Caki2 (cell line): ENCODE measurements around the gene HERC2. TPM values are rescaled to one million over a fixed set of nuclear protein-coding genes. Genes with fewer than 3 reads are reported as not detected.
"Not testable (repeated sequence)": the region's sequence is repeated elsewhere in the genome, so short reads cannot be mapped to it uniquely, and the experiment has no call there.

Experiments
- DNase-seq: peaks from one replicate; pipeline ENCODE4 v3.0.0-alpha.2; 2015; ENCODE audit warnings: low read depth
- in situ Hi-C: cut with HindIII; loops from 2 replicates; pipeline ENCODE4 v1.10.0; 2016; ENCODE audit warnings: low sequenced_read_pairs, low pct_unique_long_range_greater_than_20kb, mixed read lengths
- total RNA-seq: library from RNA; depleted of rRNA; stranded (reverse); fragments of >200 nt; shearing (Covaris generic); gene quantifications from 2 replicates; pipeline ENCODE4 v1.2.3, GENCODE V29; 2014; ENCODE audit warnings: low replicate concordance

Gene HERC2
- total RNA-seq, 1 experiment from 2014 or later = 33.5 TPM

DNA sequence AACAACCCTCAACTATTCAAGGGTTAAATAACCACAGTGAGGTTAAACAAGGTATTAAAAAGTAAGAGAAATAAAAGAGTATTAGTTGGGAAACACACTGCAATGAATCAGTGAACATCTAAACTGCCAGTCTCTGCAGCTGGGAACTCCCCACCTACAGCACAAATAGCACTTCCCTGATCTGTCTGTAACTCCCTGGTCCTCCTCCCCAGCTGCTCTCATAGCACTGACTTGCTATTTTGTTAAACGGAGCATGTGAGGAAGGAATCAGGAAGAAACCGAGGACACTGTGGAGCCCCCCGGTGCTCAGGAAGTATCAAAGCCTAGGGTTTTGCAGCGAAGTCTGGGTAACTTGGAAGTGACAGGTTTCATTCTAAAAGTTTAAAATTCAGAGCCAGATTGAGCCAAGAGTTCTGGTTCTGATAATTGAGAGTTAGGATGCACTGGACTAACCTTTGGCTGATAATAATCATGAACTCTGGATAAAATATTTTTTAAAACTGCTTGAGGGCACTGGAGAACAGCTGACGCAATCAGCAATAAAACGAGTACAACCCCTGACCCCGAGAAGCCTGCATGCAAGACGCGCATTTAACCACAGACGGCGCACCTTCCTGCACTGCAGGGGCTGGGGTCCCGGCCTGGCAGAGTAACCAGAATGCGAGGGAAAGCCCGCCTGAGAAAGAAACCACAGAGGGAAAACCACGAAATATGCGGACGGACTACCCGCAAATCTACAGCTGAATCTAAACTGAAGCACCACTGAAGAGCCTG lies 118.7 kb downstream of the HERC2 start:
- DNase-seq = not testable (repeated sequence)

DNA sequence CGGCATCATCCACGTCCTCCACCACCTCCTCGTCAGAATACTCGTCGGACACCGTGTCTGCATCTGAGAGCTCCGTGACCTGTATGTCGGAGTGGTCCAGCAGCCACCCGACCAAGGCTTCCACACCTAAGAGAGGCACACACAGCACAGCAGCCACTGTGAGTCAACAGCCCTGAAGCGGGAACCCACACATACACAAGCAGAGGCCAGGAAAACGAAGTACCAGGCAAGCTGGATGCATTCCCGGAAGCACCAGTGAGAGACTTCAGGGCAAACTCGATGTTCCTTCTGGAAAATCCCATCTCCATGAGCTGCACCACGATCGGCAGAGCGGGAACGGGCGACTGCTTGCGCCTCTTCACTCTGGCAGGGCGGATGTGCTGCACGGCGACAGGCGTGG lies 119.9 kb downstream of the HERC2 start:
- in situ Hi-C loops, DNase-seq: not testable (repeated sequence)

More for the DNA sequence above, 118.7 kb downstream of the HERC2 start:
- in situ Hi-C loops = not testable (repeated sequence)

DNA sequence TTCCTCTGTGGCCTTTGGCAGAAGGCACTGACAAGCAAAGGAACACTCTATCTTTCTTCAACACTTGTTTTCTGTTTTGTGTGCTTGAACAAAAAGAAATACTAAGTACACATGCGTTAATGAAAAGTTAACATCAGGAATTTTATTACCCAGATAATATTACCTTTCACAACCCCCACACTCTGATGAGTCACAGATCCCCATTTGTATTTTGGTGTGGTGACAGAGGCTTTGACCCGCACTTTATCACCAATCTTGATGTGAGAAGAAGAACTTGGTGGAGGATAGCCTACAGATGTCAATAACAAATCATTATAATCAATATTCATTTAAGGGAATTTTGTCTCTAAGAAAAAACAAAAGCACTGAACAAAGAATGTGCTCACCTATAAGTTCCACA lies 123.8 kb downstream of the HERC2 start:
- in situ Hi-C loops, DNase-seq: not testable (repeated sequence)

DNA sequence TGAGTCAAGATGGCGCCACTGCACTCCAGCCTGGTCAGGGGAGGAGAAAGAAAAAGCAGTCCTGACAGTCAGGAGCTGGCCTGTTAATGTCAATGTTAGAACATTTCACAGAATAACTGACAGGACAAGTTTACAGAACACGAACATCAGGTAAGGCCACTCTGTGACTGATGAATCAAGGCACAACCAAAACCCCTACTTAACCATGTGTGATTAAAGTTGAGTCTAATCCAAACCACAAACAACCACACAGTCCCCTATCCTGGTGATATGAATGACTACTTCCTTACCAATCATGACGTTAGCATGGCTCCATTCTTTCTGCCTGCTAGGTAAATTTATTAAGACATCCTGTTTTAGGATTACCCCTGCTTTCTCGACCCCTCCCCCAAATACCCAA lies 124.3 kb downstream of the HERC2 start:
- DNase-seq, in situ Hi-C loops: not testable (repeated sequence)

DNA sequence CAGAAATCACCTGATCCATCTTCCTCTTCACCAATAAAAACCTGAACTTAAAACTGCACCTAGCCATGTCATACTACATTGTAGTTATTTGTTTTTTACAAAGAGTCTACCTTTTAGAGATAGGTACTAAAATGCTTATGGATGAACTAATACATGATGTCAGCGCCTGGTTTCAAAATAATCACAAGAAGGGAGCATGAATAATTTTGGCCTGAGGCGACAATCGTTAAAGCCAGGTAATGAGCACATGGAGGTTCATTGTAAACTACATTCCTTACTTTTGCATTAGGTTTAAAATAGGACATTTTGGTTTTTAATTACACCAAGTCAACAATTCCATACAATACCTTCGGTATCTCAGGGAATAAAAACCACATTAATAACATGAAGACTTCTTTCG lies 125.4 kb downstream of the HERC2 start:
- in situ Hi-C loops, DNase-seq: not testable (repeated sequence)

DNA sequence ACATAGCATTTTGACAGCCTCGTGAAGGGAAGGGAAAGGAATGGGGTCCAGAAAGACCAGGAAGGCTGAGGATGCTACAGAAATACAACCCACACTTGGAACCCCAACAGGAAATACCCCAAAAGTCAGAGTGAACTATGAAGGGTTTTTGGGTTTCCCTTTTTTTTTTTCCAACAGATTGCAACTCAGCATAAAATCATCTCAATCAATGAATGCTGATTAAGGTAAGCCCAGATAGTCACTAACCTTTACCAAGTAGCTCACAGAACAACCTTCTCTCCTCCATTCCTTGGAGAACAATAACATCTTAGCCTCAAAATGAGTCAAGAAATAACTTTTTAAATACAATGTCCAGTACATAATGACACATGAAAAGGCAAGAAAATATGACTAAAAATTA lies 129.2 kb downstream of the HERC2 start:
- DNase-seq = no peak
- in situ Hi-C loops = no loop called here

DNA sequence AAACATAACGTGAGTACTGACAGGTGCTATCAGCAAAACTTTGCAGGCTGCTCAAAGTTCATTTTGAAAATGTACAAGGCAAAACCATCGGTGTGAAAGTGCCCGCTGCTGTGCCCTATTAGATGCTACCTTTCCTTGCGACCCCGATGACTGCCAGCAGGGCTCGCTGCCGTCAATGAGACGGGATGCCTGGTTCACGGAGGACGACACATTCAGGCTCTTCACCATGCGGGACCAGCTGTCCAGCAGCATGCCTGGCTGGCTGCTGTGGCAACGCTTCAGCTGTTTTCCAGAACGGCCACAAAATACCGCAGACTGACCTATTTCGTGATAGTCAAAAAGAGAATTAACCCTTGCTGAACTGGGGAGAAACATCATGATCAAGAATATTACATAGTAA lies 130.1 kb downstream of the HERC2 start:
- in situ Hi-C loops = no loop called here
- peak; percentile 72 for DNase-seq

DNA sequence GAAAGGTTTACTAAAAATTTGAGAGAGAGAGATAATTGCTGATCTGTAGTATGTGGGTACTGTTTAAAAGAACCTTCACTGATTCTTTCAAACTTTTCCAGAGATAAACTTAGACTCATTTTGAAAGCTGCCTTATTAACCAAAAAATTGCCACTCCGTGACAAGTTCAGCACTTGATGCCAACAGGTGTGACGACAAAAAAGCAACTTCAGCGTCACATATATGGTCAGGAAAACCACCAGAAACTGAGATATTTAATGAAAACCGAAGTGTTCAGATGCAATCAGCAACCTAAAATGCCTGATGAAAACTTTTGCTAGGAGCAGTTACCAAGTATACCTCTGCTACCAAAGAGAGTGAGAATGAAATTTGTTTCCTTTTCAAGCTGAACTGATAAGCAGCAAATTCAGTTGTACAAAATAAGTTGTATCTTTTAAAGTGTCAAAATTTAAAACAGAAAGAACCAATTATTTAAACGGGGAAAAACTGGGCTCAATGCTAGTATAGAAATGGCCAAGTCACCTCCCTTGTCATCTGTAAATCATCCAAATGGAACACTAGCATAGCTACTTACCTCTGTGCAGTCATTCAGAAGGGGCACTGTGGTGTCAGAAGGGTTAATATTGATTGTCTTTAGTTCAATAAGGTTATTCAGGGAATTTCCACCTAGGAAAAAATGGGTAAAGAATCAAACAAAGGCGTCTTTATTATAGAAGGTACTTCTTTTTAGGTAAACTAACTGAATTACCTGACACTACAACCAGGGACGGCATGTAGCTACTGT lies 131.4 kb downstream of the HERC2 start:
- no peak for DNase-seq
- in situ Hi-C loops = no loop called here

DNA sequence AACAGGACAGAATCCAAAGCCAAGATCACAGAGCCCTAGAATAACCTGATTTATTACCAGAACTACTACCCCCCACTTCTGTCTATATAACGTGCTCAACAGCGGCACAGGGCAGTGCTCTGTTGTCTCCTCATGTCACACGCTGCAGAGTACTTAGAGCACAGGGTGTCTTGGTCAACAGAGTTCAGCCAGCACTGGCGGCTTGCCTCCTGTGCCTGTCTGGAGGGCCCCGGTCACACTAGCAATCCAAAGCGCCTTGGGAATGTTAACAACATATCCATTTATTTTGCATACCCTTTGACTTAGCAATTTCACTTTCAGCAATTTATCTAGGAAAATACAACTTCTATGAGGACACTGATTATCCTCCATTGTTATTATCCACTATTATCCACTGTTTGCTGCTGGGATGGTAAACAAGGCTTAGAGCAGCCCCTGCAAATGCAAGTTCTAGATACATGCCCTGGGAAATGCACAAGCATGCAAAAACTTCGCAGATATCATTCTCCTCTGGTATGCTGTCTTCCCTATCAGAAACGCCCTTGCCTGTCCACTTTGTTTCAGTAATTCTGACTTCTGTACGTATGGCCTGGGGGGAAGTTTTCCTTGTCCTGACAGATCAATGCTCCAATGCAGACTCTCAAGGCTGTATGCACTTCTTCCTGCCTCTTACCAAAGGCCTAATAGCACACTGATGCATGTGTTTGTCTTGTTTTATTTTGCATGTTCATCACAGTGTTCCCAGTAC lies 136.7 kb downstream of the HERC2 start:
- in situ Hi-C loops = no loop called here
- no peak for DNase-seq

DNA sequence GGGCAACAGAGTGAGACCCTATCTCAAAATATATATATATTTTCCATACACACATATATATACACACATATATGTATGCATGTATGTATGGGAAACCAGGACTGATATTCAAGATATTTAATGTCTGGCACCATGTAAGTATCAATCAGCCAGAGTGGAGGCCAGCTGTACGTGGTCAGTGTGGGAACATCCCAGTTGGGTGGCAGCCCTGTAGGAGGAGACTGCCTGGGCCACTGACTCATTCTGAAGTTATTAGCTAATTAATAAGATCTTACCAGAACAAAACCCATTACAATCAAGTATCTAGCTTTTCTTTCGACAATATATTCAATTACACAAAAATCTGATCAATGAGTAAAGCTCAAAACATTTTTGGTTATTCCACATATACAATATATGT lies 137.8 kb downstream of the HERC2 start:
- DNase-seq = no peak
- in situ Hi-C loops = no loop called here

DNA sequence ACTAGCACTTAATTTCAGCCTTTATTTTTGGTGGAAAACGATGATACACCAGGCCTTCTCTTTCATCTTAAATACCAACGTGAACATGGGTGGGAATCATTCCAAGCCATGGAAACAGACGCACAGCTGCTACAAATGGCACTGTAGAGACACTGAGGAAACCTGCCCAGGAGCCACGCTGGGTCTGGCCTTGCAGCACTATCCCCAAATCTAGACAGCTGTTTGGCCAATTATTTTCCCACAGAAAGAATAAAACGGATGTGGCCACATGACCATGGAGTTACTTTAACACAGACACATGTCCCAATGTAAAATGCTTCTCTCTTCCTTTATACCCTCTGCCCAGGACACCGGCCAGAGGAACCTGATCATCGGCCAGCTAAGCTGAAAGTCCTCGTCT lies 139.2 kb downstream of the HERC2 start:
- in situ Hi-C loops = no loop called here
- DNase-seq = no peak

DNA sequence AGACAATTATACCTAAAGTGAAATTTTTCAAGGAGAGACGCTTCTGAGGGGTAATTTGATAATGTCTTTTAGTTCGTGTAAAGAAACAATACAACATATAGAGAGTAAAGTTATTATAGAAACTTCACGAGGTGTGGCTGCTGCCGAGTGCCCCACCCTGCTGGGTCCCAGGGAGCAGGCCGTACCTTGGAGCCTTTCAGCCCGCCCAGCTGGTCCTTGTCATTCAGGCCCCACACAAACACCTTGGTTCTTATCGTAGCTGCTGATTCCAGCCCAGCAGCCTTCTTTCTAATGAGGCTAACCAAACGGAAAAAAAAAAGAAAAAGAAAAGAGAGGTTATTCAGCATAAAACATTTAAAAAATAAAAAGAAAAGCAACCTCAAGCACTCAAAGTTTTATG lies 139.8 kb downstream of the HERC2 start:
- DNase-seq = no peak
- in situ Hi-C loops = no loop called here

DNA sequence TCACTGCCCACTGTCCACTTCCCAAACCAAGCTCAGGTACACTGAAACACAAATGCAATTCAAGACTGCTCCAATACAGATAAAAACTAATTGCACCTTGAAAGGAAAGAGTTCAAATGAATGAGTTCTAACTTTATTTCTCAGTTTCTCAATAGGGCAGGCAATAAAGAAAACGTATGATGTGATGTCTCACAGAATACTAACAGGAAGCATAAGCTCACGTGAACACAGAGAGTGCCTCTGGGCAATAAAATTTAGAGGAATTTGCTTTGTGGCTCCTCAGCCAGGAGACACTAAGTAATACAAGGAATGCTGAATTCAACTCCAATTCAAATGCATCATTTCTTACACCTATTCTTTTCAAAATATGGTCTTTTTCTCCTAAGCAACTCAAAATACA lies 140.6 kb downstream of the HERC2 start:
- in situ Hi-C loops = no loop called here

DNA sequence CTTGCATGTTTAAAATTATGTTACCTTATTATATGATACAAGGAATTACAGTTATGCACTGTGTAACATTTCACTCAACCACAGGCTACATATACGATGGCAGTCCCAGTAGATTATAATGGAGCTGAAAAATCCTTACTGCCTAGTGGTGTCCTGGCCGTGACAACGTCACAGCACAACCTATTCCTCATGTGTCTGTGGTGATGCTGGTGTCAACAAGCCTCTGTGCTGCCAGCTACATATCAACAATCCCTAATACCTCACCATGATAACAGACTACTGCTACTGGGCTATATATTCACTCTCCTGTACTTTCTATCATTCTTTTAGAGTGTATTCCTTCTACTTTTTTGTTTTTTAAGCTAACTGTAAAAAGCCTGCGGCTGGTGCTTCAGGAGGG lies 142.7 kb downstream of the HERC2 start:
- DNase-seq = no peak
- in situ Hi-C loops = no loop called here

More for the DNA sequence above, 140.6 kb downstream of the HERC2 start:
- no peak for DNase-seq

DNA sequence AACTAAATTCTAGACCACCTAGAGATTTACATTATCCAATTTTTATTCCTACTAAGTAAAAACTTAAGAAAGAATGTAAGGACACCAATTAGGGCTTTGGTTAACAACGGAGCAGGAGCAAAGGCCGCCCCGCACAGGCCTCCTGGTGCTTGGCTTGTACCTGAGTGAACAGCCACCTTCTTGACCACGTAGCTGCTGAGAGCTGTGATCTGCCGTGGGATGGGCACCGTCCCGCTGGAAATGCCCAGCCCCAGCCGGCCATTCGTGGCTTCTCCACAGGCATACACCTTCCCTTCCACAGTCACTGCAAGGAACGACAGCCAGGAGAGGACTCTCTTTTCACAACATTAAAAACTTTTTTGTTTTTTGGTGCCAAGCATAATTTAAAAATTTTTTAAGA lies 143.3 kb downstream of the HERC2 start:
- in situ Hi-C loops = no loop called here
- DNase-seq = no peak

DNA sequence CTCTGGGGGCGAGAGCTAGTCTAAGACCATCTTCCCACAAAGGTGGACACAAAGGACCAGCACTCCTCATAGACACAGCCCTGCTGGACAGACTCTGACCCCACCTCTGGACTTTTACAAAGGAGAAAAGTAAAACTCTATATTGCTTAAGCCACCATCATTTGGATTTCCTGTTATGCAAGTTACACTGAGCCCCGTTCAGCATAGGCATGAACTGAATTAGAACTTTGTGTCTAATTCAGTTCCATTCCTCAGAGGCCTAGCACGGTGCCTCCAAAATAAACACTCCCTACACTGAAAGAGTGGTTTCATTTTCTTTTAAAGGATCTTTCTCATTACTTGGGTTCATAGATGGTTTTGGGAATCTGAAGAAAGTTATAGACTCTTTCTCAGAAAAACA lies 143.7 kb downstream of the HERC2 start:
- in situ Hi-C loops = no loop called here

DNA sequence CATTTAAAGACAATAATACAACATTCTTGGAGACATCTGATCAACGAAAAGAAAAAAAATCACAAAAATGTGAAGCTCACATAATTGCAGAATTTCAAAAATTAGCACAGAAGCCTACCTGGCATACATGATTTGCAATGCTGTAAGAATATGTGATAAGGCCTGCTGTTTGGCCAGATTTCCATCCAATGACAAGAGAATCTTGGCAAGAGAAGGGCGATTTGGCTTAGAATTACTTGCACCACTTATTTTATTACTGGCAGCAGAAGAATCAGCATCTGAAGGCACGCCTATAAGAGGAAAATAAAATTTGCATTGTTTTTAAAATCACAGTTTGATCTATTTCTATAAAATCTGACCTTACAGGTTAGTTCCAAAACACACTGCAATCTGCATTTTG lies 152.6 kb downstream of the HERC2 start:
- no peak for DNase-seq
- in situ Hi-C loops = no loop called here

More for the DNA sequence above, 143.7 kb downstream of the HERC2 start:
- no peak for DNase-seq

DNA sequence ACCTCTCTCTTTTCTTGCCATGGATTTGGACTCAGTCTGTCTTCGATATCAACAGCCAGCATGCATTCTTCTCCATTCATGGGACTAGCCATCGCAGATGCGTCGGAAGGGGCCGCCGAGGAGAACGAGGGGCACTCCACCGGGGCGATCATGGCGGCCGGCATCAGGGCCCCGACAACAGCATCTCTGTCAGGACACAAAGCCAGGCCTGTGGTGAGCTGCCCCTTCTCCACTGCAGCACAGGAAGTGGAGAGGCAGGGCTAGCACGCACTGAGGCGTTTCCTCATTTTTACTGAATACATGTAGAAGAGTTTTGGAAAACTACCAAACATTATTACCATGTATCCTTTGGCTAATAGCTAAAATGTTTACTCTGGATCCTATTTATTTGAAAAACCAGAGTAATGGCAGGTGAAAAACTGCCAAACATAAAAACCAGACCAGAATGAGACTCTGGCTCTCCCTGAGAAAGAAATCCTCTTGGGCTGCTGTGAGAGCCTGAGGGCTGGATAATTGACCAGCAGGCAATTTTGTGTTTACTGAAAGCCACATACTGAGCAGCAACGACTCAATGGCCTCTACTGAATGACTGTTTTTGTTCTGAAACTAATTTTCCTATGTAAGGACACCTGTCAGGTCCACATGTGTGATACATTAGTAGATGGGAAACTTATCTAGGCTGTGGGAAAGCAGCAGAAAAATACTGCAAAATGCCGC lies 153.4 kb downstream of the HERC2 start:
- in situ Hi-C loops, DNase-seq: not testable (repeated sequence)
